Mesendoderm (in vitro differentiated cells): Measurements from ENCODE around the gene TREM2.

ENCODE experiments used
- DNase-seq: peaks from one replicate; pipeline ENCODE4 v3.0.0; 2013
- H2AK5ac ChIP-seq: 2 replicates; pipeline ENCODE4 v1.6.1; 2013; ENCODE audit warnings: low read length, inconsistent platforms
- H2BK120ac ChIP-seq: 2 replicates; pipeline ENCODE4 v1.6.1; 2013; ENCODE audit warnings: low read depth, mild to moderate bottlenecking, low read length, moderate library complexity, mixed read lengths
- H2BK15ac ChIP-seq: replicated peaks from 2 replicates; pipeline ENCODE4 v1.6.1; 2013; ENCODE audit warnings: low read depth, mild to moderate bottlenecking, moderate library complexity
- H2BK5ac ChIP-seq: 2 replicates; pipeline ENCODE4 v1.6.1; 2013; ENCODE audit warnings: low read length, inconsistent platforms
- H3K18ac ChIP-seq: 2 replicates; pipeline ENCODE4 v1.6.1; 2013; ENCODE audit warnings: mild to moderate bottlenecking, low read length, mixed read lengths
- H3K23ac ChIP-seq: one replicate; pipeline ENCODE4 v1.6.1; 2013; ENCODE audit warnings: low read length
- H3K27ac ChIP-seq: 2 replicates; pipeline ENCODE4 v1.5.1; 2013; ENCODE audit warnings: low read depth, mild to moderate bottlenecking, inconsistent platforms, low read length, moderate library complexity
- H3K27me3 ChIP-seq: 2 replicates; pipeline ENCODE4 v1.6.1; 2013; ENCODE audit warnings: low read length, control low read depth, mild to moderate bottlenecking, inconsistent platforms; ENCODE audit not compliant: insufficient read depth, poor library complexity
- H3K36me3 ChIP-seq: 2 replicates; pipeline ENCODE4 v1.6.1; 2013; ENCODE audit warnings: low read length, inconsistent platforms; ENCODE audit not compliant: control insufficient read depth, insufficient read depth
- H3K4ac ChIP-seq: one replicate; pipeline ENCODE4 v1.6.1; 2013; ENCODE audit warnings: low read depth, mild to moderate bottlenecking, low read length, moderate library complexity
- H3K4me1 ChIP-seq: 2 replicates; pipeline ENCODE4 v1.6.1; 2013; ENCODE audit warnings: low read depth, low read length, inconsistent platforms; ENCODE audit not compliant: control insufficient read depth
- H3K4me2 ChIP-seq: 2 replicates; pipeline ENCODE4 v1.6.1; 2013; ENCODE audit warnings: low read length
- H3K4me3 ChIP-seq: 2 replicates; pipeline ENCODE4 v1.5.1; 2013; ENCODE audit warnings: mild to moderate bottlenecking, low read length
- H3K56ac ChIP-seq: one replicate; pipeline ENCODE4 v1.6.1; 2013; ENCODE audit warnings: low read length
- H3K79me1 ChIP-seq: 2 replicates; pipeline ENCODE4 v1.6.1; 2013; ENCODE audit warnings: low read length, inconsistent platforms
- H3K79me2 ChIP-seq: 2 replicates; pipeline ENCODE4 v1.6.1; 2013; ENCODE audit warnings: mild to moderate bottlenecking, low read length; ENCODE audit not compliant: control insufficient read depth, insufficient read depth
- H3K9ac ChIP-seq: 2 replicates; pipeline ENCODE4 v1.6.1; 2013; ENCODE audit warnings: low read length, inconsistent platforms
- H4K5ac ChIP-seq: one replicate; pipeline ENCODE4 v1.6.1; 2013; ENCODE audit warnings: low read length
- H4K8ac ChIP-seq: one replicate; pipeline ENCODE4 v1.6.1; 2013; ENCODE audit warnings: low read depth, mild to moderate bottlenecking, control low read depth, low read length, moderate library complexity
- WGBS: extraction: QIAGEN DNeasy Blood & Tissue Kit; methylation state at CpG from one replicate; pipeline ENCODE4 v1.1.7; 2013; ENCODE audit warnings: low lambda C conversion rate, missing lambda C conversion rate; ENCODE audit not compliant: insufficient coverage; ENCODE audit errors: extremely low coverage; 5-methylcytosine and 5-hydroxymethylcytosine counted together

TREM2 gene

DNA sequence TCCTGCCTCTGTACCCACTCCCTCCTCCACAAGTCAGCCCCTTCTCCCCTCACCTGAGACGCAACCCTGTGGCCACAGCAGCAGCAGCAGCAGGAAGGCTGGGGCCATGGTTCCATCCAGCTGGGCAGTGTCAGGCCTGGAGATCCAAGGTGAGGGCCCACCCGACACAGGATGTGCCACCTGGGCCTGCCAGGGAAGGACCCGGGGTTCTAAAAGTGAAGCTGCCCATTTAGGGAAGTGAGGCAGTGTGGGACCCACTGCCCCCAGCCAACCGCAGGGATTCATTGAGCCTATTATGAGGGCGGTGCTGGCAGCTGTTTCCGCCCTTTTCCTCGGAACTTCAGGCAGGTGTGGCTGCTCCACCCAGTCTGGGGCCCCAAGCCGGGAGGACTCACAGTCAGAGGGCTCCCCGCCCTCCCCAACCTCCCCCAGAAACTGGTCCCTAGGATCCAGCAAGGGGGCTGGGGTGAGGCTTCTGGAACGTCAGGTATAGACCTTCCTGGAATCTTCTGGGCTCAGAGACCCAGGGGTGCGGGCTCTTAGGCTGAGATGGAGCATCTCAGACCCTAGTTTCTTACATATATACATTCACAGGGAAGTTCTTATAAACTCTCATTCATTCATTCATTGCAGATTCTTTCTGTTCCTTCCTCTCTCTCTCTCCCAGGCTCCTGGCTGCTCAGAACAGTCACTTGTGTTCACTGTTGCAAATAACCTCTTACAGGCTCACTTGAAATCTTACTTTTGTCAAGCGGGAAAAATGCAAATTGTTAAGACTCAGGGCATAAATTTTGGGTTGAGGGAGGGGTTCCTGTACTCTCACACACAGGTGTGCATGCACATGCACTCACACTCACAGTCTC is 38.2 kb upstream of the TREM2 start, which contains the start of gene TREML2:
TSS of gene TREML2 (minus strand) at position 249 of the 863 bp plus-strand sequence. CDS start at position 108, 141 bp downstream.
- H3K4me1 ChIP-seq, result peaks cover 7% of the 10 kb centered on the region
- no CpG with 5 or more reads among the region's 12 CpGs for WGBS
- no peak within 1 kb of the TSS for H4K5ac ChIP-seq
- no peaks in the 10 kb centered on the region for H3K79me2 ChIP-seq
- H3K36me3 ChIP-seq, result no peaks in the 10 kb centered on the region
- H3K27me3 ChIP-seq, result no peaks in the 10 kb centered on the region
- no peak within 1 kb of the TSS for H3K18ac ChIP-seq
- H3K4me2 ChIP-seq, result no peak within 1 kb of the TSS
- H4K8ac ChIP-seq, result no peak within 1 kb of the TSS
- H3K56ac ChIP-seq, result peak within 1 kb of the TSS; percentile 22
- no peak within 1 kb of the TSS for H2AK5ac ChIP-seq
- no peak for DNase-seq
- H3K27ac ChIP-seq, result no peak within 1 kb of the TSS
- no peak within 1 kb of the TSS for H3K23ac ChIP-seq
- no peak within 1 kb of the TSS for H3K4me3 ChIP-seq
- no peaks in the 10 kb centered on the region for H3K79me1 ChIP-seq
- no peak within 1 kb of the TSS for H3K9ac ChIP-seq
- H2BK5ac ChIP-seq, result no peak within 1 kb of the TSS
- H2BK120ac ChIP-seq, result no peak within 1 kb of the TSS
- H2BK15ac ChIP-seq, result no peak within 1 kb of the TSS
- no peak within 1 kb of the TSS for H3K4ac ChIP-seq

DNA sequence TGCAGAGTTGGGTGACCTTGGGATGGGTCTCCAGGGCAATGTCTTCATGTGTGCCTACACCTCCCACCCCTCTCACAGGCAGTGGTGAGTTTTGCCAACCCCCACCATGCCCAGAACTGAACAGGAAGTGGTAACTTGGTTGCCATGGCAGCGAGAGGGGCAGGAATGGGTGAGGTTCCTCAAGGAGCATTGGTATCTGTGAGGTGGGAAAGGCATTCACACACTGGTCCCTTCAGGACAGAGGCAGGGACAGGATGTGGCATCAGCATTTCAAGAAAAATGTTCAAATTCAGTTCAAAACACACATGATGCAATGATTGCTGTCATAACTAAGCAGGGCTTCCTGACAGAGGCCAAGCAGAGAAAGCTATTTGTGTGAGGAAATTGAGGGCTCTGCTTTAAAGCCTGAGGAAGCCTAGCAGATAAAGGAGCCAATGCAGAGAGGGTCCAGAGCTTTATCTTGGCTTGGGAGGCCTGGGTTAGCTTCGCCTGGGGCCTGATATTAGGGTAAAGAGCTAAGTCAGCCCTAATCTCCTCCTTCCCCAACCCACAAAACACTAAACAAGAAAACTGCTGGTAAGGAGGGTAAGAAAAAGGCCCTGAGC is 37.5 kb upstream of the TREM2 start:
- no peak overlapping the region for H3K4me2 ChIP-seq
- WGBS, result no CpG with 5 or more reads among the region's 2 CpGs
- H4K5ac ChIP-seq, result no peak overlapping the region
- peaks cover 7% of the 10 kb centered on the region for H3K4me1 ChIP-seq
- H2BK5ac ChIP-seq, result no peak overlapping the region
- H3K36me3 ChIP-seq, result no peaks in the 10 kb centered on the region
- H4K8ac ChIP-seq, result no peak overlapping the region
- DNase-seq, result peak; percentile 79
- no peaks in the 10 kb centered on the region for H3K27me3 ChIP-seq
- H2BK120ac ChIP-seq, result no peak overlapping the region
- no peak overlapping the region for H2BK15ac ChIP-seq
- no peak overlapping the region for H3K4me3 ChIP-seq
- H3K56ac ChIP-seq, result peak overlapping the region; percentile 22
- H3K23ac ChIP-seq, result no peak overlapping the region
- no peak overlapping the region for H2AK5ac ChIP-seq
- H3K79me1 ChIP-seq, result no peaks in the 10 kb centered on the region
- H3K27ac ChIP-seq, result no peak overlapping the region
- H3K79me2 ChIP-seq, result no peaks in the 10 kb centered on the region
- no peak overlapping the region for H3K9ac ChIP-seq
- no peak overlapping the region for H3K18ac ChIP-seq
- no peak overlapping the region for H3K4ac ChIP-seq

DNA sequence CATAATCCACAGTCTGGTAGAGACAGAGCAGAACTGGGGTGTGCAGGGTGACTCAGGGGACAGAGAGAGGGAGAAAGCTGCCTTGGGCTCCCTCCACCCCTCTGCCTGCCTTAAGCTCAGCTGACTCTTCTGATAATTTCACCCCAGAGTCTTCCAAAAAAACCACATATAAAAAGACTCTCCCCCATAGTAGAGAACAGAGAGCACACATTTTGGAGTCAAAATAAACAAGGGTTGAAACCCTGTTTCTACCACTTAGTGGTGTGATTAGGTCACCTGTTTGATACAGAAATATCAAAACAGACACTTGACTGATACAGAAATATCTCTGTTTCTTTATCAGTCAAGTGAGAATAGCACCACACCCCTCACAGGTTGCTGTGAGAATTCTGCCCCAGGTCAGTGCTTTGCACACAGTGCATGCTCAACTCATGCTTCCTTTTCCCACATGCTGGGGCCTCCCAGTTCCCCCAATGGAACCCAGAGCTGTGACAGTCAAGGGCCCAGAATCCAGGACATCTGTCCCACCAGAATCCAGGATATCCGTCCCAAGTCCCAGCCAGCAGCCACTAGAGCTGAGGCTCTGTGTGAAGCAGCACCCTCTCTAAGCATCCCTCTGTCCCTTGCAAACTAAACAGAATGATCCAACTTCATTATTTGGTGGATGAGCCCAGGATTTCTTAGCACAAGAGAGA is 36.8 kb upstream of the TREM2 start:
- no peak for DNase-seq
- H3K9ac ChIP-seq, result no peak overlapping the region
- no peak overlapping the region for H2AK5ac ChIP-seq
- no peaks in the 10 kb centered on the region for H3K27me3 ChIP-seq
- no peak overlapping the region for H3K56ac ChIP-seq
- H3K23ac ChIP-seq, result no peak overlapping the region
- no peak overlapping the region for H4K5ac ChIP-seq
- H3K27ac ChIP-seq, result no peak overlapping the region
- H3K79me2 ChIP-seq, result no peaks in the 10 kb centered on the region
- no peak overlapping the region for H3K18ac ChIP-seq
- no peaks in the 10 kb centered on the region for H3K36me3 ChIP-seq
- WGBS, result no CpG with 5 or more reads among the region's 1 CpG
- H3K79me1 ChIP-seq, result no peaks in the 10 kb centered on the region
- peaks cover 7% of the 10 kb centered on the region for H3K4me1 ChIP-seq
- H2BK15ac ChIP-seq, result no peak overlapping the region
- H2BK120ac ChIP-seq, result no peak overlapping the region
- H3K4ac ChIP-seq, result no peak overlapping the region
- H4K8ac ChIP-seq, result no peak overlapping the region
- no peak overlapping the region for H3K4me2 ChIP-seq
- no peak overlapping the region for H2BK5ac ChIP-seq
- H3K4me3 ChIP-seq, result no peak overlapping the region

DNA sequence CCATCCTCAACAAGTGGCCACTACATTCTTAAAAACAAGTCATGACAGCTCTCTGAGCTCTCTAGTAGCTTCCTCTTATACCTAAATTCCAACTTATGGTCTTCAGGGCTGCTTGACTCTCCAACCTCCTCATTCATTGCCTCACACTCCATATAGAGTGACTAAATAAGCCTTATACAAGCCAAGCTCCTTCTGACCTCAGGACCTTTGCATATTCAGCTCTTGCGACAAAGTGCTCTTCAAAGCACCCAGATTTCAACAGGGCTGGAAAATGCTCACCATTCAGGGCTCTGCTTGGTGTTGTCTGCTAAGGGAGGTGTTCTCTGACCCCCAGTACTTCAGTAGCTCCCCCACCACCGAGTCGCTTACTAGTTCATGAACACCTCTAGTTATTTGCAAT is 34.3 kb upstream of the TREM2 start:
- no CpG with 5 or more reads among the region's 3 CpGs for WGBS
- Histone ChIP-seq H3K56ac (no peak overlapping the region), H4K8ac (no peak overlapping the region), H3K27ac (no peak overlapping the region), H2BK15ac (no peak overlapping the region), H2AK5ac (no peak overlapping the region), H3K18ac (no peak overlapping the region), H3K4me1 (peaks cover 7% of the 10 kb centered on the region), H3K36me3 (no peaks in the 10 kb centered on the region), H3K79me2 (no peaks in the 10 kb centered on the region), H4K5ac (no peak overlapping the region), H3K4me3 (no peak overlapping the region), H2BK120ac (no peak overlapping the region), H3K23ac (no peak overlapping the region), H3K9ac (no peak overlapping the region), H3K27me3 (no peaks in the 10 kb centered on the region), H2BK5ac (no peak overlapping the region), H3K4me2 (no peak overlapping the region), H3K4ac (no peak overlapping the region), H3K79me1 (no peaks in the 10 kb centered on the region)
- DNase-seq, result no peak

DNA sequence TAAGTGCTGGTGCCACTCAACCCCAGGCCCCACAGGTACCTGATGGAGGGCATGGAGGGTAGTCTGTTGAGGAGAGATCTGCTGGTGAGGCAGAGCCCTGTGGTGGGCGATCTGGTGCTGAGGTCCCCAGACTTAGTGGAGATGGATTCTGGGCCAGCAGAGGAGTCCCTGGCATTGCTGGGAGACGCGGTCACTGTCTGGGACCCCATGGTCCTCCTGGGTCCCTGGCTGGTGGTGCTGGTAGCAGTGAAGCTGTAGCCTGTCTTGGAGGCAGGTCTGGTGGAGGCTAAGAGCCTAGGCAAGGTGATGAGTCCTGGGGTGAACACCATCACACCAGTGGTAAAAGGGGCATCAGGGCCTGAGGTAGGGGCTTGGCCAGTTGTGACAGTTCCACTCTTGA is 31.5 kb upstream of the TREM2 start:
- Histone ChIP-seq H3K79me1 (no peaks in the 10 kb centered on the region), H3K36me3 (no peaks in the 10 kb centered on the region), H3K27ac (no peak overlapping the region), H3K18ac (no peak overlapping the region), H3K9ac (no peak overlapping the region), H4K5ac (no peak overlapping the region), H3K79me2 (no peaks in the 10 kb centered on the region), H3K4me1 (no peaks in the 10 kb centered on the region), H2AK5ac (no peak overlapping the region), H2BK120ac (no peak overlapping the region), H3K23ac (no peak overlapping the region), H4K8ac (no peak overlapping the region), H2BK5ac (no peak overlapping the region), H3K4me3 (no peak overlapping the region), H3K4me2 (no peak overlapping the region), H2BK15ac (no peak overlapping the region), H3K56ac (no peak overlapping the region), H3K4ac (no peak overlapping the region), H3K27me3 (no peaks in the 10 kb centered on the region)
- no peak for DNase-seq
- WGBS, result no CpG with 5 or more reads among the region's 3 CpGs
